Kidney (tissue), 14 donors: ENCODE results near the gene NINL. TPM values are rescaled to one million over a fixed set of nuclear protein-coding genes. Genes with fewer than 3 reads are reported as not detected.

ENCODE experiments used
- DNase-seq, 5 donors: peaks; one replicate each; pipeline ENCODE4 v3.0.0-alpha.2; 2013 to 2020
- FAIRE-seq: peaks from 2 replicates; lab custom pipeline; 2012; peaks lifted over from hg19 to GRCh38; lab: Jason Lieb, UNC
- H3K27ac ChIP-seq, 2 donors: one replicate each; pipeline ENCODE4 v1.7.0; 2013; ENCODE audit warnings: low read depth in 2 of 2, low read length in 2 of 2, inconsistent platforms in 1 of 2
- H3K27me3 ChIP-seq: one replicate; pipeline ENCODE4 v1.7.1; 2013; ENCODE audit warnings: low read length, inconsistent platforms; ENCODE audit not compliant: control insufficient read depth, insufficient read depth
- H3K36me3 ChIP-seq, 3 donors: one replicate each; pipeline versions ENCODE4 v1.7.0 to v1.7.1; 2013; ENCODE audit warnings: low read length in 3 of 3, control low read depth in 1 of 3, inconsistent platforms in 1 of 3; ENCODE audit not compliant: insufficient read depth in 3 of 3, control insufficient read depth in 2 of 3
- H3K4me1 ChIP-seq, 3 donors: one replicate each; pipeline versions ENCODE4 v1.7.0 to v1.7.1; 2013; ENCODE audit warnings: low read length in 3 of 3, inconsistent platforms in 1 of 3, low read depth in 1 of 3; ENCODE audit not compliant: control insufficient read depth in 2 of 3, insufficient read depth in 2 of 3
- H3K4me3 ChIP-seq, 3 donors: one replicate each; pipeline versions ENCODE4 v1.7.0 to v1.8.1; 2013; ENCODE audit warnings: low read length in 3 of 3, control low read depth in 1 of 3, inconsistent platforms in 1 of 3
- H3K9ac ChIP-seq, 3 donors: one replicate each; pipeline versions ENCODE4 v1.7.0 to v1.7.1; 2013; ENCODE audit warnings: low read length in 3 of 3, control low read depth in 1 of 3, inconsistent platforms in 1 of 3
- H3K9me3 ChIP-seq, 3 donors: one replicate each; pipeline versions ENCODE4 v1.7.0 to v1.7.1; 2013; ENCODE audit warnings: low read length in 3 of 3, control low read depth in 1 of 3, inconsistent platforms in 1 of 3; ENCODE audit not compliant: control insufficient read depth in 2 of 3, insufficient read depth in 1 of 3
- CTCF ChIP-seq: IDR thresholded peaks from 3 replicates; pipeline ENCODE4 v1.5.1; 2012; ENCODE audit warnings: mild to moderate bottlenecking, moderate library complexity, borderline replicate concordance; ENCODE audit not compliant: insufficient read depth; ENCODE audit errors: extremely low read depth
- intact Hi-C: fragments of 100-400 bp; cut with DNase I; formaldehyde crosslinking; loops from one replicate; pipeline ENCODE4 v1.11.1; 2022
- polyA plus RNA-seq: library from polyadenylated mRNA; stranded (reverse); fragments of 350-450 nt; fragmentation: Illumina TruSeq; extraction: RNeasy Lipid Tissue Mini Kit (QIAGEN cat#74804); gene quantifications from one replicate; pipeline ENCODE4 v1.2.3, GENCODE V29; 2014; ENCODE audit warnings: low read depth, low replicate concordance; ENCODE audit not compliant: insufficient read depth
- total RNA-seq: library from RNA; stranded (reverse); fragmentation: NEBNext Ultra II Directional; extraction: Animal tissue kit (Norgen Biotek cat#: 25700); gene quantifications from one replicate; pipeline ENCODE4 v1.2.1, GENCODE V29; 2021
- donor health status: control.
- donor health status: control.
- donor health status: control.
- donor health status: control.
- donor health status: control.
- donor health status: DM: yes; HTN: yes; CAD: no.
- donor health status: Normal renal cell carcinoma (clear cell type).

NINL gene
- total and polyA plus RNA-seq, 2 donors from 2014 or later, result 23.4 to 25.2 TPM

GRCh38 chr20:25544734-25545133 lies 40.6 kb downstream of the NINL start:
- Histone ChIP-seq H3K9ac (no peak overlapping the region), H3K4me1 (peaks cover 5 to 41% (median 22%) of the 10 kb centered on the region in 3 donors), H3K27me3 (no peaks in the 10 kb centered on the region), H3K4me3 (no peak overlapping the region), H3K36me3 (no peaks in the 10 kb centered on the region), H3K27ac (peak overlapping the region in 1 of 2 donors; percentile 24), H3K9me3 (no peaks in the 10 kb centered on the region)
- no peak for TF ChIP-seq CTCF
- intact Hi-C loops, result no loop called here
- no peak for DNase-seq
- no peak for FAIRE-seq

GRCh38 chr20:25544311-25544710 lies 41.0 kb downstream of the NINL start:
- Histone ChIP-seq H3K27me3 (no peaks in the 10 kb centered on the region), H3K27ac (no peak overlapping the region), H3K36me3 (no peaks in the 10 kb centered on the region), H3K9ac (no peak overlapping the region), H3K9me3 (no peaks in the 10 kb centered on the region), H3K4me1 (peaks cover under 1 to 37% (median 22%) of the 10 kb centered on the region in 3 donors), H3K4me3 (no peak overlapping the region)
- intact Hi-C loops, result no loop called here
- DNase-seq, result peak in 2 of 5 donors; percentile 25 to 59
- no peak for TF ChIP-seq CTCF
- FAIRE-seq, result no peak

GRCh38 chr20:25543068-25543467 lies 42.3 kb downstream of the NINL start:
- Histone ChIP-seq H3K9ac (no peak overlapping the region), H3K36me3 (no peaks in the 10 kb centered on the region), H3K4me3 (no peak overlapping the region), H3K9me3 (no peaks in the 10 kb centered on the region), H3K27me3 (no peaks in the 10 kb centered on the region), H3K27ac (no peak overlapping the region), H3K4me1 (peaks cover 0 to 36% (median 25%) of the 10 kb centered on the region in 3 donors)
- TF ChIP-seq CTCF, result no peak
- FAIRE-seq (no peak), DNase-seq (no peak)
- intact Hi-C loops, result no loop called here

GRCh38 chr20:25541676-25542075 lies 43.7 kb downstream of the NINL start:
- no peaks in the 10 kb centered on the region for H3K27me3 ChIP-seq
- no peak for TF ChIP-seq CTCF
- H3K27ac ChIP-seq, result peak overlapping the region in 1 of 2 donors; percentile 44
- DNase-seq (no peak), FAIRE-seq (no peak)
- no peak overlapping the region for H3K4me3 ChIP-seq
- no peaks in the 10 kb centered on the region for H3K9me3 ChIP-seq
- peaks cover 0 to 25% (median 24%) of the 10 kb centered on the region in 3 donors for H3K4me1 ChIP-seq
- intact Hi-C loops, result no loop called here
- H3K36me3 ChIP-seq, result peaks cover 0 to 3% (median 0%) of the 10 kb centered on the region in 3 donors
- H3K9ac ChIP-seq, result peak overlapping the region in 1 of 3 donors; percentile 54
